ENCODE measurements around the gene SYT13. TPM values are rescaled to one million over a fixed set of nuclear protein-coding genes. Genes with fewer than 3 reads are reported as not detected.

The SYT13 gene
- total RNA-seq, 1 donor from 2014 or later: 0.50 TPM

DNA sequence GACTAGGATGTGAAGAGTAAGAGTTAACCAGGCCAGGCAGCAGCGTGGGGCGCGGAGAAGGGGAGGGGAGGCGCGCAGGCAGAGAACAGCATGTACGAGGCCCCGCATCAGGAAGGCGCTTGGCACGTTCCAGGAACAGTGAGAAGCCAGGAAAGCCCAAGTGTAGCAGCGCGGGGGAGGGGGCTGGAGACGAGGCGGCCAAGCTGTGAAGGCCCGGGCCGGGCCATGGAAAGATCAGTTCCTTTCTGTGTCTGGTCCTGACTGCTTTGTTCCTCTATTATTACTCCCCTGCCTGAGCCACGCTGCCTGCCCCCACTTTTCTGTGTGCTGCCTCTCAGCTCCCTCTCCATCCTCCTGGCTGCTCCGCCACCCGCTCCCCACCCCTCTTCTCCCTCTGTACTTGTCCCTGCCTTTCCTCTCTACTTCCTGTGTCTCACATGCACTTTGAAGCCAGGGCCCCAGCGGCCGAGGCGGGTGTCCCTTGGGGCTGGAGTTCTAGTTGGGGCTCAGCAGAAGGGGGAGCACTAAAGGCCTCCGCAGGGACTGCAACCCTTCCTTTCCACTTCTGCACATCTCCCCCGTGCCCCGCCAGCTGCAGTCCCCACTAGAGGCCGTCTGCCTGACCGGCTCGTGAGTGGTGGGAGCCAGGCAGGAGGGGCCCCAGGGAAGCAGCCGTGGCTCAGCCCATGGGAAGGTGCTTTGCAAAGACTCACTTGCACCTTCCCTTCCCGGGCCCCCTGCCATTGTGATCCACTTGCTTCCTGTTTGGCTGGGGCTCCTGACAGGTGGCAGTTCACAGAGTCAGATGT lies 76.0 kb downstream of the SYT13 start:
- Histone ChIP-seq H3K4me2 (ENCODE audit: low read length) (peak overlapping the region; percentile 48), H2AFZ (ENCODE audit: low read depth, low read length) (peak overlapping the region; percentile 41), H3K27ac (ENCODE audit: low read depth, low read length) (no peak overlapping the region), H3K4me1 (ENCODE audit: insufficient read depth, low read length) (peaks cover 10% of the 10 kb centered on the region), H3K27me3 (ENCODE audit: insufficient read depth, low read length) (no peaks in the 10 kb centered on the region), H3K9ac (ENCODE audit: low read length) (no peak overlapping the region), H3K79me2 (ENCODE audit: insufficient read depth, low read length) (no peaks in the 10 kb centered on the region), H3K9me3 (ENCODE audit: insufficient read depth, low read depth, low read length) (no peaks in the 10 kb centered on the region), H3K36me3 (ENCODE audit: insufficient read depth, low read length) (no peaks in the 10 kb centered on the region), H3K4me3 (ENCODE audit: insufficient read depth, low read depth, low read length) (no peak overlapping the region), H4K20me1 (ENCODE audit: insufficient read depth, low read length) (no peaks in the 10 kb centered on the region)
- Mint-ChIP-seq H3K9me3 (ENCODE audit: unreplicated experiment) (no peaks in the 10 kb centered on the region), H3K4me1 (ENCODE audit: low read depth, unreplicated experiment) (peaks cover 1% of the 10 kb centered on the region), H3K27ac (ENCODE audit: unreplicated experiment) (no peak overlapping the region), H3K36me3 (ENCODE audit: low read depth, unreplicated experiment) (peaks cover 13% of the 10 kb centered on the region), H3K27me3 (ENCODE audit: low read depth, unreplicated experiment) (peaks cover 1% of the 10 kb centered on the region), H3K4me3 (ENCODE audit: unreplicated experiment) (no peak overlapping the region)
- TF ChIP-seq, protein P1, sequence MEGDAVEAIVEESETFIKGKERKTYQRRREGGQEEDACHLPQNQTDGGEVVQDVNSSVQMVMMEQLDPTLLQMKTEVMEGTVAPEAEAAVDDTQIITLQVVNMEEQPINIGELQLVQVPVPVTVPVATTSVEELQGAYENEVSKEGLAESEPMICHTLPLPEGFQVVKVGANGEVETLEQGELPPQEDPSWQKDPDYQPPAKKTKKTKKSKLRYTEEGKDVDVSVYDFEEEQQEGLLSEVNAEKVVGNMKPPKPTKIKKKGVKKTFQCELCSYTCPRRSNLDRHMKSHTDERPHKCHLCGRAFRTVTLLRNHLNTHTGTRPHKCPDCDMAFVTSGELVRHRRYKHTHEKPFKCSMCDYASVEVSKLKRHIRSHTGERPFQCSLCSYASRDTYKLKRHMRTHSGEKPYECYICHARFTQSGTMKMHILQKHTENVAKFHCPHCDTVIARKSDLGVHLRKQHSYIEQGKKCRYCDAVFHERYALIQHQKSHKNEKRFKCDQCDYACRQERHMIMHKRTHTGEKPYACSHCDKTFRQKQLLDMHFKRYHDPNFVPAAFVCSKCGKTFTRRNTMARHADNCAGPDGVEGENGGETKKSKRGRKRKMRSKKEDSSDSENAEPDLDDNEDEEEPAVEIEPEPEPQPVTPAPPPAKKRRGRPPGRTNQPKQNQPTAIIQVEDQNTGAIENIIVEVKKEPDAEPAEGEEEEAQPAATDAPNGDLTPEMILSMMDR (IDR thresholded peaks at IDR 0.05; ENCODE audit: insufficient read depth, low read depth, low read length): no peak
- no peak for TF ChIP-seq EZH2 (IDR thresholded peaks at IDR 0.05; ENCODE audit: insufficient read depth, low read length)
- DNase-seq (ENCODE audit: low read depth): no peak
- FAIRE-seq: no peak

DNA sequence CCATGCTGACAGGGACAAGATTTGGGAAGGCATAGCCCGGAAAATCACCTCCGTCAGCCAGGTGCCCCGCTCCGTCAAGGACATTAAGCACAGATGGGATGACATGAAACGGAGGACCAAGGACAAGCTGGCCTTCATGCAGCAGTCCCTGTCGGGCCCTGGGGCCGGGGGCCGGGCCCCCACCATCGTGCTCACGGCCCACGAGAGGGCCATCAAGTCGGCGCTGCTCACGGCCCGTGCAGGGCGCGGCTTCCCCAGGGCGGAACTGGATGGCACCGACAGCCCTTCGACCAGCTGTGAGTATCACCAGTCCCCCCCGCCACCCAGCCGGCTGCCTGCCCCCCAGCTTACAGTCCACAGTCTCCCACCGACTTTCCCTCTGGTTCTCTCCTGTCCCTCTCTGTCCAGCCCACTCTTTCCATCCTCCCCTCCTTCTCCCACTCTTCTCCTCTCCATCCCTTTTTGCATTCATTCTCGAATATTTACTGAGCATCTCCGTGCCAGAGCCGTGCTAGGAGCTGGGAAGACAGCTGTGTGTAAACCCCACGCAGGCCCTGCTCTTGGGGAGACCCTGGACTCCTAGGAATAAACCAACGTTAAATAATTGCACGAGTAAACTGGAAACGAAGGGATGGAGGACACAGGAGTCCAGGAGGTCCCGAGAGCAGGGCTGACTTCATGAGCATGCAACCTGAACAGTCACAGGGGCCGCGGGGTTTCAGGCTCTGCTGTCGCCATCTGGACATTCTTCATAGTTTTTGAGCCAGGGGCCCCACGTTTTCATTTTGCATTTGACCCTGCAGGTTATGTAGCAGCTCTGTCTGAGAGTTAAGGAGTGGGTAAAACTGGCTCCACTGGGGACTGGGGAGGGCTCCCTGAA lies 76.9 kb downstream of the SYT13 start:
- H3K27ac ChIP-seq (ENCODE audit: low read depth, low read length): no peak overlapping the region
- no peaks in the 10 kb centered on the region for H3K79me2 ChIP-seq (ENCODE audit: insufficient read depth, low read length)
- H3K36me3 ChIP-seq (ENCODE audit: insufficient read depth, low read length): no peaks in the 10 kb centered on the region
- H3K4me3 Mint-ChIP-seq (ENCODE audit: unreplicated experiment): no peak overlapping the region
- no peak overlapping the region for H3K9ac ChIP-seq (ENCODE audit: low read length)
- H4K20me1 ChIP-seq (ENCODE audit: insufficient read depth, low read length): peaks cover 4% of the 10 kb centered on the region
- DNase-seq (ENCODE audit: low read depth) (no peak), FAIRE-seq (no peak)
- H3K27ac Mint-ChIP-seq (ENCODE audit: unreplicated experiment): no peak overlapping the region
- H3K4me1 ChIP-seq (ENCODE audit: insufficient read depth, low read length): peaks cover 10% of the 10 kb centered on the region
- TF ChIP-seq, protein P1 (IDR thresholded peaks at IDR 0.05; ENCODE audit: insufficient read depth, low read depth, low read length): no peak
- TF ChIP-seq EZH2 (IDR thresholded peaks at IDR 0.05; ENCODE audit: insufficient read depth, low read length): no peak
- H3K27me3 Mint-ChIP-seq (ENCODE audit: low read depth, unreplicated experiment): peaks cover 1% of the 10 kb centered on the region
- H3K4me3 ChIP-seq (ENCODE audit: insufficient read depth, low read depth, low read length): no peak overlapping the region
- H3K4me2 ChIP-seq (ENCODE audit: low read length): peak overlapping the region; percentile 48
- no peaks in the 10 kb centered on the region for H3K9me3 ChIP-seq (ENCODE audit: insufficient read depth, low read depth, low read length)
- no peaks in the 10 kb centered on the region for H3K9me3 Mint-ChIP-seq (ENCODE audit: unreplicated experiment)
- H3K27me3 ChIP-seq (ENCODE audit: insufficient read depth, low read length): no peaks in the 10 kb centered on the region
- peaks cover 13% of the 10 kb centered on the region for H3K36me3 Mint-ChIP-seq (ENCODE audit: low read depth, unreplicated experiment)
- H2AFZ ChIP-seq (ENCODE audit: low read depth, low read length): no peak overlapping the region
- peaks cover 1% of the 10 kb centered on the region for H3K4me1 Mint-ChIP-seq (ENCODE audit: low read depth, unreplicated experiment)

Measured in astrocyte (in vitro differentiated cells and primary cell).